ENCODE measurements around the gene C22orf23. TPM values are rescaled to one million over a fixed set of nuclear protein-coding genes. Genes with fewer than 3 reads are reported as not detected.
A peak's percentile ranks its signal among the peaks of the same experiment; 100 is the strongest.

The C22orf23 gene
- total RNA-seq, 1 experiment from 2014 or later: 0.64 TPM

GRCh38 chr22:37973271-37974170 lies 20.1 kb upstream of the C22orf23 start:
- POLR2A ChIA-PET (ENCODE audit: low non-redundant PET): no interaction called here
- CTCF ChIA-PET: interaction anchor here (0.7 kb wide), 1 partner anchor 19 kb away, joined by 3 read pairs; no protein-coding TSS in a partner anchor

GRCh38 chr22:37972527-37972926 lies 19.1 kb upstream of the C22orf23 start:
- intact Hi-C loops (cut with micrococcal nuclease; ENCODE audit: unreplicated experiment): no loop called here
- H3K9me3 ChIP-seq (ENCODE audit: low read depth, low read length, poor library complexity, severe bottlenecking): no peaks in the 10 kb centered on the region
- H3K27me3 ChIP-seq (replicated peaks; ENCODE audit: insufficient read depth, low read depth, low read length, poor library complexity): no peaks in the 10 kb centered on the region
- TF ChIP-seq CTCF (conservative IDR thresholded peaks at IDR 0.05; ENCODE audit: low read depth, low read length) (no peak), EZH2 (IDR thresholded peaks at IDR 0.05; ENCODE audit: borderline replicate concordance, low read depth, low read length, poor library complexity, severe bottlenecking) (no peak)
- H3K4me3 ChIP-seq (ENCODE audit: low read depth, low read length, poor library complexity, severe bottlenecking): no peak overlapping the region
- POLR2A ChIA-PET (ENCODE audit: low non-redundant PET): no interaction called here
- no peak overlapping the region for H3K27ac ChIP-seq (ENCODE audit: low read depth, low read length, poor library complexity, severe bottlenecking)
- no TSS peak for BruUV-seq (replicated peaks)
- H3K4me1 ChIP-seq (ENCODE audit: insufficient read depth, low read length, poor library complexity, severe bottlenecking): peaks cover 10% of the 10 kb centered on the region
- CTCF ChIA-PET: no interaction called here
- peak; percentile 52 for DNase-seq (ENCODE audit: low spot score)
- peaks cover 5% of the 10 kb centered on the region for H3K36me3 ChIP-seq (ENCODE audit: insufficient read depth, low read length, poor library complexity, severe bottlenecking)

More at GRCh38 chr22:37973271-37974170, 20.1 kb upstream of the C22orf23 start:
- H3K36me3 ChIP-seq (ENCODE audit: insufficient read depth, low read length, poor library complexity, severe bottlenecking): no peaks in the 10 kb centered on the region
- TF ChIP-seq EZH2 (IDR thresholded peaks at IDR 0.05; ENCODE audit: borderline replicate concordance, low read depth, low read length, poor library complexity, severe bottlenecking): no peak
- TF ChIP-seq CTCF (conservative IDR thresholded peaks at IDR 0.05; ENCODE audit: low read depth, low read length): no peak
- H3K27me3 ChIP-seq (replicated peaks; ENCODE audit: insufficient read depth, low read depth, low read length, poor library complexity): no peaks in the 10 kb centered on the region
- H3K4me1 ChIP-seq (ENCODE audit: insufficient read depth, low read length, poor library complexity, severe bottlenecking): peaks cover 10% of the 10 kb centered on the region
- H3K4me3 ChIP-seq (ENCODE audit: low read depth, low read length, poor library complexity, severe bottlenecking): no peak overlapping the region
- no peaks in the 10 kb centered on the region for H3K9me3 ChIP-seq (ENCODE audit: low read depth, low read length, poor library complexity, severe bottlenecking)
- H3K27ac ChIP-seq (ENCODE audit: low read depth, low read length, poor library complexity, severe bottlenecking): no peak overlapping the region
- intact Hi-C loops (cut with micrococcal nuclease; ENCODE audit: unreplicated experiment): no loop called here
- BruUV-seq (replicated peaks): no TSS peak
- DNase-seq (ENCODE audit: low spot score): no peak

DNA sequence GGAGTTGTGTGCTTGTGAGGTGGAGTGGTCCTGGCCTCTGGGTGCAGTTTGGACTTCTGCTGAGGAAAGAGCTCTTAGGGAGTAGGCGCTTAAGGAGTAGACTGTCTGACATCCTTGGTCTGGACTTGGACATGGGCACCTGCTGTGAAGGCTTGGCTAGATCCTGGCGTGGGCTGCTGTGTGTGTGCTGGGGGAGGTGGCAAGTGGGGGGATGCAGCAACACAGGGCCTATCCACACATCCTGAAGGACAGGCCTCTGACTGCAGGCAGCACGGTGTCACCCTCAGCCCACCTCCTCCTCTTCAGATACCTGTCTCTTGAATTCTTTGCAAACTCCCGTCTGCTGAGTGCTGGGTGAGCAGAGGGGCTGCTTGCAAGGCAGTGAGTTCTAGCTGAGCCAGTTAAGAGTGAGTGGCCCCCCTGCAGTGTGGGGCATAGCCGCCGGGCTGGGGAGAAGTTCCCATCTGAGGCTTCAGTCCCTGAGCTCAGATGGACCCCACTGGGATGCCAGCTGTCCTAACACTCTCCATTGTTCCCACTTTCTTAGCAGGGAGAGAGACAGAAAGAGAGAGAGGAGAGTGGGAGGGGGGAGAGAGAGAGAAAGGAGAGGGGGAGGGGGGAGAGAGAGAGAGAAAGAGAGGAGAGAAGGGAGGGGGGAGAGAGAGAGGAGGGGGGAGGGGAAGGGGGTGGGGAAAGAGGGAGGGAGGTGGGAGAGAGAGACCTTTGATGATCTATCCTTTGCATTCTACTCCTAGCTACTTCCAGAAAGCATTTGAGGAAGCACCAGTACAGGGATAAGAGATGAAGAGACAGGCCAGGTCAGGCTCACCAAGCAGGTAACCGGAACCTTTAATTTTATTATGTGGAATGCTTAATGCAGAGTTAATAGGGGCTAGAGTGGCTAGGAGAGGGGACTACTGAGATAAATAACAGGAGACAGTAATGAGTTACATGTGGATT lies 18.4 kb upstream of the C22orf23 start:
- no peaks in the 10 kb centered on the region for H3K27me3 ChIP-seq (replicated peaks; ENCODE audit: insufficient read depth, low read depth, low read length, poor library complexity)
- H3K27ac ChIP-seq (ENCODE audit: low read depth, low read length, poor library complexity, severe bottlenecking): no peak overlapping the region
- ChIA-PET POLR2A (ENCODE audit: low non-redundant PET) (interaction anchor here (0.6 to 1.0 kb wide), 2 partner anchors 15 to 314 kb away, joined by 3 read pairs; no protein-coding TSS in a partner anchor), CTCF (no interaction called here)
- H3K4me1 ChIP-seq (ENCODE audit: insufficient read depth, low read length, poor library complexity, severe bottlenecking): peaks cover 10% of the 10 kb centered on the region
- peak; percentile 23 for DNase-seq (ENCODE audit: low spot score)
- intact Hi-C loops (cut with micrococcal nuclease; ENCODE audit: unreplicated experiment): no loop called here
- no peak overlapping the region for H3K4me3 ChIP-seq (ENCODE audit: low read depth, low read length, poor library complexity, severe bottlenecking)
- TF ChIP-seq EZH2 (IDR thresholded peaks at IDR 0.05; ENCODE audit: borderline replicate concordance, low read depth, low read length, poor library complexity, severe bottlenecking) (no peak), CTCF (conservative IDR thresholded peaks at IDR 0.05; ENCODE audit: low read depth, low read length) (no peak)
- no peaks in the 10 kb centered on the region for H3K9me3 ChIP-seq (ENCODE audit: low read depth, low read length, poor library complexity, severe bottlenecking)
- BruUV-seq (replicated peaks): no TSS peak
- H3K36me3 ChIP-seq (ENCODE audit: insufficient read depth, low read length, poor library complexity, severe bottlenecking): peaks cover 13% of the 10 kb centered on the region
